ENCODE data around the gene GDPD5. TPM values are rescaled to one million over a fixed set of nuclear protein-coding genes. Genes with fewer than 3 reads are reported as not detected.

The GDPD5 gene
- total RNA-seq, 1 experiment from 2014 or later, result 7.8 TPM

DNA sequence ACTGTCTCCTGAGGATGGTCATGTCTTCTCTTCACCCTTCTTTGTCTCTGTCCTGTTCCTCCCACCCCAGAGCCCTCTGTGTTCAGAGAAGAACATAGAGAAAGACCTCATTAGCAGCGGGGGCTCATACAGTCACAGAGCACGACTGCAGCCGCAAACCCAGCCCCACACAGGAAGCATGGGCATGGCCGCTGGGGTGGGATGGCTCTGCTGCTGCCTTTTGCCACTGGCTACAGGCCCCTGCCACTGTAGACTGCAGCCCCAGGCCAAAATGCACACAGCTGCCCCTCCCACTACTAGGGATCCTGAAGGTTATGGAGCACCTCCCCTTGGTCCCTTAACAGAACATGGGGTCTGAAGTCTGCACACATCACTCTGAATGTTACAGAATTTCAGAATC lies 57.9 kb downstream of the GDPD5 start:
- Histone ChIP-seq H3K4ac (ENCODE audit: low read depth, low read length) (no peak overlapping the region), H3K56ac (ENCODE audit: insufficient read length, low read depth, low read length) (no peak overlapping the region), H2BK12ac (ENCODE audit: insufficient read length, low read depth, low read length) (no peak overlapping the region), H4K5ac (ENCODE audit: insufficient read length, low read depth, low read length) (no peak overlapping the region), H3K23me2 (ENCODE audit: insufficient read length, low read depth, low read length, poor library complexity, severe bottlenecking) (no peaks in the 10 kb centered on the region), H3K14ac (ENCODE audit: insufficient read depth, low read length) (no peak overlapping the region), H2BK20ac (ENCODE audit: low read depth, low read length, poor library complexity, severe bottlenecking) (no peak overlapping the region), H3K79me1 (ENCODE audit: insufficient read depth, low read depth, low read length, poor library complexity, severe bottlenecking) (no peaks in the 10 kb centered on the region), H3K4me2 (ENCODE audit: insufficient read depth, insufficient read length, low read length) (no peak overlapping the region), H4K91ac (ENCODE audit: insufficient read length, low read depth, low read length) (no peak overlapping the region), H3K9ac (ENCODE audit: extremely low read depth, insufficient read length, low read length) (no peak overlapping the region), H3K4me1 (ENCODE audit: insufficient read depth, low read length) (no peaks in the 10 kb centered on the region), H2AK5ac (ENCODE audit: insufficient read length, low read length) (no peak overlapping the region), H4K8ac (replicated peaks; ENCODE audit: insufficient read length, low read depth, low read length) (no peak overlapping the region), H3K27ac (ENCODE audit: insufficient read length, low read depth, low read length) (no peak overlapping the region), H3K23ac (ENCODE audit: insufficient read length, low read depth, low read length) (no peak overlapping the region), H2BK120ac (ENCODE audit: low read depth, low read length, poor library complexity, severe bottlenecking) (no peak overlapping the region), H4K20me1 (ENCODE audit: control insufficient read depth, insufficient read depth, insufficient read length) (no peaks in the 10 kb centered on the region), H2BK15ac (ENCODE audit: low read depth, low read length) (no peak overlapping the region), H3T11ph (ENCODE audit: low read length) (no peak overlapping the region), H3K79me2 (ENCODE audit: insufficient read depth, low read length) (no peaks in the 10 kb centered on the region), H3K18ac (ENCODE audit: insufficient read length, low read depth, low read length) (no peak overlapping the region), H2AFZ (ENCODE audit: low read length) (no peak overlapping the region), H3K9me3 (ENCODE audit: control insufficient read depth, low read depth, low read length) (no peaks in the 10 kb centered on the region), H2BK5ac (ENCODE audit: insufficient read length, low read length) (no peak overlapping the region), H3K27me3 (ENCODE audit: insufficient read depth, low read length) (no peaks in the 10 kb centered on the region)
- H3K4me3 Mint-ChIP-seq, result no peak overlapping the region
- WGBS (ENCODE audit: extremely low coverage, insufficient read length, low lambda C conversion rate), result no CpG with 5 or more reads among the region's 4 CpGs
- H3K27ac Mint-ChIP-seq, result peak overlapping the region in 1 of 3 experiments; percentile 46; a peak in 1 of 7 replicates
- no peaks in the 10 kb centered on the region; the same call in 1 of the 2 replicates for H3K27me3 Mint-ChIP-seq (ENCODE audit: low read depth)
- no peak for DNase-seq
- H3K36me3 Mint-ChIP-seq (ENCODE audit: insufficient read depth in 1 of 3, low read depth in 3 of 3), result no peaks in the 10 kb centered on the region
- H3K4me1 Mint-ChIP-seq, result peaks cover 38 to 45% of the 10 kb centered on the region in 2 experiments
- H3K9me3 Mint-ChIP-seq, result no peaks in the 10 kb centered on the region
- TF ChIP-seq, protein P1, sequence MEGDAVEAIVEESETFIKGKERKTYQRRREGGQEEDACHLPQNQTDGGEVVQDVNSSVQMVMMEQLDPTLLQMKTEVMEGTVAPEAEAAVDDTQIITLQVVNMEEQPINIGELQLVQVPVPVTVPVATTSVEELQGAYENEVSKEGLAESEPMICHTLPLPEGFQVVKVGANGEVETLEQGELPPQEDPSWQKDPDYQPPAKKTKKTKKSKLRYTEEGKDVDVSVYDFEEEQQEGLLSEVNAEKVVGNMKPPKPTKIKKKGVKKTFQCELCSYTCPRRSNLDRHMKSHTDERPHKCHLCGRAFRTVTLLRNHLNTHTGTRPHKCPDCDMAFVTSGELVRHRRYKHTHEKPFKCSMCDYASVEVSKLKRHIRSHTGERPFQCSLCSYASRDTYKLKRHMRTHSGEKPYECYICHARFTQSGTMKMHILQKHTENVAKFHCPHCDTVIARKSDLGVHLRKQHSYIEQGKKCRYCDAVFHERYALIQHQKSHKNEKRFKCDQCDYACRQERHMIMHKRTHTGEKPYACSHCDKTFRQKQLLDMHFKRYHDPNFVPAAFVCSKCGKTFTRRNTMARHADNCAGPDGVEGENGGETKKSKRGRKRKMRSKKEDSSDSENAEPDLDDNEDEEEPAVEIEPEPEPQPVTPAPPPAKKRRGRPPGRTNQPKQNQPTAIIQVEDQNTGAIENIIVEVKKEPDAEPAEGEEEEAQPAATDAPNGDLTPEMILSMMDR (conservative IDR thresholded peaks at IDR 0.05), result no peak
